Measurements from ENCODE around the gene TOM1.
A peak's percentile ranks its signal among the peaks of the same experiment; 100 is the strongest.

TOM1 gene

GRCh38 chr22:35329114-35329847 lies 29.6 kb downstream of the TOM1 start:
- Histone ChIP-seq H3K4me2 (ENCODE audit: low read depth, low read length, poor library complexity, severe bottlenecking) (peak overlapping the region; percentile 67), H2AFZ (ENCODE audit: low read length) (no peak overlapping the region), H3K27me3 (ENCODE audit: insufficient read depth, low read length, poor library complexity, severe bottlenecking) (no peaks in the 10 kb centered on the region), H3F3A (ENCODE audit: low read depth) (0 out of 2 replicates have a peak, but pooled peaks cover 3% of the 10 kb centered on the region), H3K4me3 (ENCODE audit: low read length, poor library complexity, severe bottlenecking) (peak overlapping the region; percentile 23), H3K4me1 (ENCODE audit: insufficient read depth, low read length, poor library complexity, severe bottlenecking) (peaks cover 42% of the 10 kb centered on the region), H3K79me2 (ENCODE audit: insufficient read depth, low read length) (no peaks in the 10 kb centered on the region; the same call in 1 of the 2 replicates), H4K20me1 (ENCODE audit: insufficient read depth, low read length, poor library complexity, severe bottlenecking) (no peaks in the 10 kb centered on the region), H3K36me3 (ENCODE audit: insufficient read depth, low read length) (peaks cover 36% of the 10 kb centered on the region; the same call in 1 of the 2 replicates), H3K9me2 (replicated peaks; ENCODE audit: low read depth, low read length) (no peaks in the 10 kb centered on the region), H3K9ac (ENCODE audit: low read depth, low read length, poor library complexity, severe bottlenecking) (peak overlapping the region; percentile 43), H3K9me3 (ENCODE audit: insufficient read depth, low read depth, low read length) (no peaks in the 10 kb centered on the region)
- TF ChIP-seq EZH2phosphoT487 (IDR thresholded peaks at IDR 0.05; ENCODE audit: borderline replicate concordance) (no peak), CTCF (conservative IDR thresholded peaks at IDR 0.05; ENCODE audit: low read length) (peak; percentile 35)

GRCh38 chr22:35330258-35330861 lies 30.7 kb downstream of the TOM1 start:
- Histone ChIP-seq H3F3A (ENCODE audit: low read depth) (peaks cover 8% of the 10 kb centered on the region; the same call in 1 of the 2 replicates), H3K9ac (ENCODE audit: low read depth, low read length, poor library complexity, severe bottlenecking) (peak overlapping the region; percentile 62), H3K4me2 (ENCODE audit: low read depth, low read length, poor library complexity, severe bottlenecking) (peak overlapping the region; percentile 67), H3K4me3 (ENCODE audit: low read length, poor library complexity, severe bottlenecking) (peak overlapping the region; percentile 57), H2AFZ (ENCODE audit: low read length) (peak overlapping the region; percentile 54; the same call in 1 of the 2 replicates), H3K9me3 (ENCODE audit: insufficient read depth, low read depth, low read length) (no peaks in the 10 kb centered on the region), H3K79me2 (ENCODE audit: insufficient read depth, low read length) (peaks cover 9% of the 10 kb centered on the region), H3K27me3 (ENCODE audit: insufficient read depth, low read length, poor library complexity, severe bottlenecking) (no peaks in the 10 kb centered on the region), H3K9me2 (replicated peaks; ENCODE audit: low read depth, low read length) (no peaks in the 10 kb centered on the region), H3K36me3 (ENCODE audit: insufficient read depth, low read length) (peaks cover 29% of the 10 kb centered on the region; the same call in 1 of the 2 replicates), H3K4me1 (ENCODE audit: insufficient read depth, low read length, poor library complexity, severe bottlenecking) (peaks cover 53% of the 10 kb centered on the region), H4K20me1 (ENCODE audit: insufficient read depth, low read length, poor library complexity, severe bottlenecking) (no peaks in the 10 kb centered on the region)
- no peak for TF ChIP-seq CTCF (conservative IDR thresholded peaks at IDR 0.05; ENCODE audit: low read length)
- no peak for TF ChIP-seq EZH2phosphoT487 (IDR thresholded peaks at IDR 0.05; ENCODE audit: borderline replicate concordance)

- Histone ChIP-seq H3K27me3 (ENCODE audit: insufficient read depth, low read length, poor library complexity, severe bottlenecking) (no peaks in the 10 kb centered on the region), H3F3A (ENCODE audit: low read depth) (peaks cover 15% of the 10 kb centered on the region; the same call in 1 of the 2 replicates), H3K36me3 (ENCODE audit: insufficient read depth, low read length) (peaks cover 22% of the 10 kb centered on the region; the same call in 1 of the 2 replicates), H3K9me2 (replicated peaks; ENCODE audit: low read depth, low read length) (no peaks in the 10 kb centered on the region), H3K4me1 (ENCODE audit: insufficient read depth, low read length, poor library complexity, severe bottlenecking) (peaks cover 72% of the 10 kb centered on the region), H4K20me1 (ENCODE audit: insufficient read depth, low read length, poor library complexity, severe bottlenecking) (no peaks in the 10 kb centered on the region), H3K4me3 (ENCODE audit: low read length, poor library complexity, severe bottlenecking) (no peak overlapping the region), H3K79me2 (ENCODE audit: insufficient read depth, low read length) (peaks cover 9% of the 10 kb centered on the region), H3K4me2 (ENCODE audit: low read depth, low read length, poor library complexity, severe bottlenecking) (no peak overlapping the region), H2AFZ (ENCODE audit: low read length) (no peak overlapping the region), H3K9me3 (ENCODE audit: insufficient read depth, low read depth, low read length) (no peaks in the 10 kb centered on the region), H3K9ac (ENCODE audit: low read depth, low read length, poor library complexity, severe bottlenecking) (peak overlapping the region; percentile 78)
- no peak for TF ChIP-seq EZH2phosphoT487 (IDR thresholded peaks at IDR 0.05; ENCODE audit: borderline replicate concordance)
- no peak for TF ChIP-seq CTCF (conservative IDR thresholded peaks at IDR 0.05; ENCODE audit: low read length)
Observed at GRCh38 chr22:35332278-35332677, 32.6 kb downstream of the TOM1 start.
